HTR-8/SVneo (cell line): Measurements from ENCODE around the gene GNAQ.
"Not testable (repeated sequence)": the region's sequence is repeated elsewhere in the genome, so short reads cannot be mapped to it uniquely, and the experiment has no call there.

ENCODE experiments used
- DNase-seq: peaks from one replicate; pipeline ENCODE4 v3.0.0; 2011; ENCODE audit warnings: low spot score, mixed read lengths; ENCODE audit not compliant: insufficient read length
- FAIRE-seq: peaks from 2 replicates; lab custom pipeline; 2011; peaks lifted over from hg19 to GRCh38; lab: Jason Lieb, UNC

The GNAQ gene

GRCh38 chr9:78031444-78031892 lies at the start of gene GNAQ:
Gene GNAQ, minus strand, starts transcription at chr9:78031811. Its CDS starts 576 bp downstream, at chr9:78031235.
- no peak for DNase-seq
- no peak for FAIRE-seq

DNA sequence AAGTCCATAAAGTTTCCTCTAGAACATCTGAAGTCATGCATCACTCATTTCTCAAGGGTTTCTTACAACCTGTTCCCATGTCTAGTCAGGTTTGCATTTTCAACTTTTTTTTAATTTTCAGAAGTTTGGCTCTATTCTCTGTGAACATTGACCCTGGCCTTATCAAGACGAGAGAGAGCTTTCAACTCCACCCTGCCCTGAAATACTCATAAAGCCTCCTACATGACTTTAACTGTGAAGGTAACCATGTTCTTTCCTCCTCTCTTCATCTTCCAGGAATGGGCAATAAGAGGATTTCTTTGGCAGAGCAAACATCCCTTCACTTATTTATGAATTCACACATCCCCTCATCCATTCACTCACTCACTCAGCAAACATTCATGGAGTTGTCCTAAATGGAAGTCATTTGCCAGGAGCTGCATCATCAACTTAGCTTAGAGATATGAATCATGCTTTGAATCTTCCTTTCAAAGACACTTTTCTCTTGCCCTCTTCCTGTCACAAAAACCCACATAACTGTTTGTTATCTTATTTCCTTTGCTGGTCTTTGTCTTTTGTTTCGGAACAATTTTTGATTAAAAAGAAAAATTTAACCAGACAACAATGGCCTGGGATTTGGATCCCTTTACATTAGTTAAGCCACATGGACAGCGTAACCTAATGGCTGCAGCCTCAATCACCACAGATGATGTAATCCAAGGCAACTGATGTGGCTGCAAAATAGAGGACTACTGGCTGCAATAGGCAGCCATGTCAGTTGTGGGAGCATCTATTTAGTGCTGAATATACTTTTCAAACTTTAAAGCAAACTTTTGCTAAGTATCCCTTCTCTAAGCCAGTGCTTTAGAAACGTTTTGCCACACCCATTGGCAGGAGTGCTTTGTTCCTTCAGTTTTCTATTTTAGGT lies 43.0 kb upstream of the GNAQ start:
- FAIRE-seq: no peak

GRCh38 chr9:78073722-78074121 lies 42.1 kb upstream of the GNAQ start:
- no peak for FAIRE-seq
- DNase-seq: no peak

More for the DNA sequence above, 43.0 kb upstream of the GNAQ start:
- no peak for DNase-seq

- DNase-seq (no peak), FAIRE-seq (no peak)
These were observed 41.1 kb upstream of the GNAQ start for GRCh38 chr9:78072586-78073199.

- no peak for FAIRE-seq
These were observed 38.9 kb upstream of the GNAQ start for GRCh38 chr9:78070521-78070920.

GRCh38 chr9:78064075-78064474 lies 32.5 kb upstream of the GNAQ start:
- DNase-seq (no peak), FAIRE-seq (no peak)

More at GRCh38 chr9:78070521-78070920, 38.9 kb upstream of the GNAQ start:
- no peak for DNase-seq

GRCh38 chr9:78062710-78063109 lies 31.1 kb upstream of the GNAQ start:
- no peak for DNase-seq
- no peak for FAIRE-seq

- DNase-seq, FAIRE-seq: not testable (repeated sequence)
These were observed 22.6 kb upstream of the GNAQ start for GRCh38 chr9:78054218-78054617.

- no peak for DNase-seq
- FAIRE-seq: no peak
These were observed 22.0 kb upstream of the GNAQ start for GRCh38 chr9:78053627-78054026.

GRCh38 chr9:78050421-78050820 lies 18.8 kb upstream of the GNAQ start:
- FAIRE-seq: no peak

DNA sequence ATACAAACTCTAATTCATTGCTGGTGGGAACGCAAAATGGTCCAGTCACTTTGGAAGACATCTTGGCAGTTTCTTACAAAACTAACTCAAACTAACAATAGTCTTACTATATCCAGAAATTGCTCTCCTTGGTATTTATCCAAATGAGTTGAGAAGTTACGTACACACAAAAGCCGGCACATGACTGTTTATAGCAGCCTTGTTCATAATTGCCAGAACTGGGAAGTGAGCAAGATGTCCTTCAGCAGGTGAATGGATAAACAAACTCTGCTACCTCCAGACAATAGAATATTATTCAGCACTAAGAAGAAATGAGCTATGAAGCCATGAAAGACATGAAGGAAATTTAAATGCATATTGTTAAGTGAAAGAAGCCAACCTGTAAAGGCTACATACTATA lies 17.9 kb upstream of the GNAQ start:
- FAIRE-seq (no peak), DNase-seq (no peak)

More at GRCh38 chr9:78050421-78050820, 18.8 kb upstream of the GNAQ start:
- DNase-seq: no peak

- FAIRE-seq (no peak), DNase-seq (no peak)
These were observed 15.5 kb upstream of the GNAQ start for GRCh38 chr9:78047106-78047505.

- DNase-seq (no peak), FAIRE-seq (no peak)
These were observed 14.5 kb upstream of the GNAQ start for GRCh38 chr9:78046112-78046511.

DNA sequence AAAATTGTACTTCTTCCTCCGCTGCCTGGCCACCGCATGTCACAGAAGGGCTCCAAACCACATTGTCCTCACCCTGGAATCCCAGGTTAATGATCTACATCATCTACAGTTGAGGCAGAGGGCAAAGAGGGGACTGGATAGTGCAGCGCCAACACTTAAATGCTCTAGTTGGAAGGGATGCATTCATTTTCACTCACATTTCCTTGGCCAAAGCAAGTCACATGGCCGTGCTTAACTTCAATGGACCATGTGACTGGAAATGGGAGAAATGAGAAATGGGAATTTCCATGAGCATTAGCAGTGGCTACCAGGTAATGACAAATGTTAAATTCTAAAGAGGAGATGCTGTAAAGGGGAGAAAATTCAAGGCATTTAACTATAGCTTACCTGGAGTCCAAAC lies 13.3 kb upstream of the GNAQ start:
- DNase-seq (no peak), FAIRE-seq (no peak)

GRCh38 chr9:78044189-78044588 lies 12.6 kb upstream of the GNAQ start:
- no peak for DNase-seq
- FAIRE-seq: no peak

DNA sequence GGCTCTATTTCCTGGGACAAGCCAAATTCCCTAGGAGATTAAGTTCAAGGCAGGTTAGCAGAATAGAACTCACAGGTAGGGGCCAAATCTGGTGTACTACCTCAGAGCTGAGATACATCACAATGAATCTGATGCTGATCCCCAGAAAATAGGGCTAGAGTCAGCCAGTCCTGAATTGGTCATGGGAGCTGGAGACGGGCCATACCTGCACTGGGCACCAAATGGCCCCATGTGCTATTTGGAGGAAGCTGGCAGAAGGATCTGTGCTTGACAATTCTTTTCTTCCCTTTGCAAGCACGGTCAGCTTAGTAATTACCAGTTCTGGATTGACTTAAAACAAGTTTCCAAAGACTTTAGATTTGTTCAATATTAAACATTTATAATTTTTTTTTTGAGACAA lies 10.4 kb upstream of the GNAQ start:
- DNase-seq (no peak), FAIRE-seq (no peak)

DNA sequence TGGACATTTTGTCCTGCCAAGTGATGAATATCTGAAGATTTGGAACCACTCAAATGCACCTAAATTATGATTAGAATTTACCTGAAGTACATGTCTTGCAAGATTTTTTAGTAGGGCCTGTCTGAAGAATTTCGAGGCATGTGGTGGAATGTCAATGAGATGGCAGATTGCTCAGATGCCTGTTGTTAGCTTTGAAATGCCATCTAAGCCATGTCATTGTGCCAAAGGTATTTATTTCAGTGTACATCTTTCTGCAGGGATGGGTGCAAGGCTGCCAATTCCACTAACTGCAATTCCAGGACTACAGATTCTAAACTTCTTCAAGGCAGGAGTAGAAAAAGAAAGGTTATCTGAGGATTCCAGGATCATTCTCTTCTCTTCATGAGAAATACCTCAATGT lies 9.1 kb upstream of the GNAQ start:
- no peak for FAIRE-seq
- no peak for DNase-seq

DNA sequence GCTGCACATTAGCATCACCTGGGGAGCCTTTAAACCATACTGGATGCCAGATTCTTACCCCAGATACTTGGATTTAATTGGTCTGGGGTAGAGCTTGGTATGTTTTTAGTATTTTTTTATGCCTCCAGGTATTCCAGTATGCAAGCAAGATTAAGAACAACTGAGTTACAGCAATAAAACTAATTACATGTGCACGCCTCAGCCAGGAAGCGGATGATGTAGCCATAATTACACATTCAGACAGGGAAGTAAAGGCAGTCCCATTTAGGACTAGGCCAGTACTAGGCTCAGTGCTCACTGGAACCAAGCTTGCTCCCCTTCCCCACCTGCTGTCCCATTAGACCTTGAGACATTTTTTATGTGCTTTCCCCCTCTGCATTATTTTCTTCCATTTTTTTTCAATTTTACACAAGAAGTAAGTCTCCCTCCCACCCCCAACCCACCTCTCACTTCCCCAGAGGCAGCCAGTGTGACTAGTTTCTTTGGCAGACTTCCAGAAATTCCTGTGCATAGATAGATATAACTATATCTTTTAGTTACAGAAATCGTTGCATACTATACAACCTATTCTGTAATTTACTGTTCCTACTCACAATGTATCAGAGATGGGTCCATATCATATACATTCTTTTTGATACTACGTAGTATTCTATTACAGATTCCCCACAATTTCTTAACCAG lies 7.1 kb upstream of the GNAQ start:
- FAIRE-seq (no peak), DNase-seq (no peak)

DNA sequence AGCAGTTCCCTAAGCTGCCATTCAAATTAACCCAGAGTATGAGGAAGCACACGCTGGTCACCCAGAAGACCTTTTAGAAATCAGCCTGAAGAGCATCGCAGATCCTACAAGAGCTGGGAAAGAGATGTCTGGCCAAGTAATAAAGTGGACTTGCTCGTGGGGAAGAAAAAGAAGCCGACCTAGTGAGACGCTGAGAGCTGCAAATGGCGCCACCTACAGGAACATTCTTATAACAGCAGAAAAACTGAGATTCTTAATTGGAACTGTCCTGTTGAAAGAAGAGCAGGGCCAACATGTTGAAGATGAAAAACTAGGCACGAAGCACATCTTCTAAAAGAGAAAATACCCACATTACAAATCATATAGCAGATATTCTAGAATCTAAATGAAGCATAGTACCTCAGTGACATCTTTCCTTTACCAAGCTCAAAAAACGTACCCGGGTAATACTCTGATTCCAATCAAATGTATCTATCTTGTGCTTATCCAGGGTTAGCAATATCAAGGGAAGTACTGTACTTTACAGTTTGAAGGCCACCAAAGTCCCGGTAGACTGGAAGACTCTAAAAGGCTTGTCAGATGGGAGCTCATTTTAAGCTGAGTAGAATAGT lies 3.9 kb upstream of the GNAQ start:
- DNase-seq (no peak), FAIRE-seq (no peak)

DNA sequence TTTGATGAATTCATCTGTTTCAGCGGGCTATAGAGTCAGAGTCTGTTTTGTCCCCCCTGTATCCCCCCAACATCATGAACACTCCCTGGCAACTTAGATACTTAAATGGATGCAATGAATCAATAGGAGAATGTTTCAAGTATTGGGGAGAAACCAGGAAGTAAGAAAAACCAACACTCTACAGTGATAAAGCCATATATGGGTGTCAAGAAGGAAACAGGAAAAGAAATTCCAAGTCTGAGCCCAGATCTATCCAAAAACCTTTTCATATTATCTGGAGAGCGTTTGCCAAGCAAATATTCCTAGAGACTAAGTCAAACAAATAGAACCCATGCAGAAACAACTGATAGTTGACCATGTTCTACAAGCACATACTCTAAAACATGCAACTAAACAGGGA lies 2.3 kb upstream of the GNAQ start:
- FAIRE-seq: no peak
- no peak for DNase-seq
